NCI-H146 treated with DMSO at 0.1 percent for 48 hours (cell line): Measurements from ENCODE around the gene C2CD4C.
"Not testable (repeated sequence)": the region's sequence is repeated elsewhere in the genome, so short reads cannot be mapped to it uniquely, and the experiment has no call there.

Source experiments
- DNase-seq: peaks from one replicate; lab custom pipeline; 2025; ENCODE audit not compliant: unreplicated experiment; lab: John Stamatoyannopoulos, UW

Gene C2CD4C, protein sequence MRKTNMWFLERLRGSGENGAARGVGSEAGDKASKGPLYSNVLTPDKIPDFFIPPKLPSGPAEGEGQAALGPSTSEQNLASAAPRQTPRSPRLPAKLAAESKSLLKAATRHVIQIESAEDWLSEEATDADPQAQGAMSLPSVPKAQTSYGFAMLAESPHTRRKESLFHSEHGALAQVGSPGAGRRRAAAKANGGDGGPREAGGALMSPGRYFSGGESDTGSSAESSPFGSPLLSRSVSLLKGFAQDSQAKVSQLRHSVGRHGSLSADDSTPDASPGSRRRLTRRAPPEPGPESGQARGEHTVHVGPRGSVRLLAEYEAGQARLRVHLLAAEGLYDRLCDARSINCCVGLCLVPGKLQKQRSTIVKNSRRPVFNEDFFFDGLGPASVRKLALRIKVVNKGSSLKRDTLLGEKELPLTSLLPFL

DNA sequence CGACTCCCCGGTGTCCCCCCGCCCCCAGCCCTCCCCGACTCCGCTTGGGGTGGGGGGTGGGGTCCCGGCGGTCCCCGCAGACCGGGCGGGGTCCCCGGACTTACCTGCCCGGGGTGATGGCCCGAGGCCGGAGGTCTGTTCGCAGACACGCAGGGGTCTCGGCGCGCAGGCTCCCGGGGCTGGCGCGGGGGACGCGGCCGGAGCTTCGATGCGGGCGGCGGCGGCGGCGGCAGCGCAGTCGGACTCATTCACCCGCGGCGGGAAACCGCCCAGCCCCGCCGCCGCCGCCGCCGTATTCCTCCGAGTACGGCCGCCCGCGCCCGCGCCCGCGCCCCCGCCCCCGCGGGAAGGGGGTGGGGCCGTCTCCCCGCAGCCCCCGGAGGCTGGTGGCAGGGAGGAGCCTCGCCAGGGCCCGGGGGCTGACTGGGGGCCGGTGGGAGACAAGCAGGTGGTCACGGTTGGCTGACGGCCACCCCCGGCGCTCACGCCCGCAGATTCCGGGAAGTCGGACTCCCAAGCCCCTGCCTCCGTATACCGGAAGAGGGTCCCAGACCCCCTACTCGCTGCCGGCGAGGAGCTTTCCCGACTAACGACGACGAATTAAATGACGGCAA is at the start of gene C2CD4C:
Gene C2CD4C (minus strand): TSS at position 246 of the 614 bp plus-strand sequence. CDS start 786 bp downstream, outside the sequence.
- DNase-seq = no peak

DNA sequence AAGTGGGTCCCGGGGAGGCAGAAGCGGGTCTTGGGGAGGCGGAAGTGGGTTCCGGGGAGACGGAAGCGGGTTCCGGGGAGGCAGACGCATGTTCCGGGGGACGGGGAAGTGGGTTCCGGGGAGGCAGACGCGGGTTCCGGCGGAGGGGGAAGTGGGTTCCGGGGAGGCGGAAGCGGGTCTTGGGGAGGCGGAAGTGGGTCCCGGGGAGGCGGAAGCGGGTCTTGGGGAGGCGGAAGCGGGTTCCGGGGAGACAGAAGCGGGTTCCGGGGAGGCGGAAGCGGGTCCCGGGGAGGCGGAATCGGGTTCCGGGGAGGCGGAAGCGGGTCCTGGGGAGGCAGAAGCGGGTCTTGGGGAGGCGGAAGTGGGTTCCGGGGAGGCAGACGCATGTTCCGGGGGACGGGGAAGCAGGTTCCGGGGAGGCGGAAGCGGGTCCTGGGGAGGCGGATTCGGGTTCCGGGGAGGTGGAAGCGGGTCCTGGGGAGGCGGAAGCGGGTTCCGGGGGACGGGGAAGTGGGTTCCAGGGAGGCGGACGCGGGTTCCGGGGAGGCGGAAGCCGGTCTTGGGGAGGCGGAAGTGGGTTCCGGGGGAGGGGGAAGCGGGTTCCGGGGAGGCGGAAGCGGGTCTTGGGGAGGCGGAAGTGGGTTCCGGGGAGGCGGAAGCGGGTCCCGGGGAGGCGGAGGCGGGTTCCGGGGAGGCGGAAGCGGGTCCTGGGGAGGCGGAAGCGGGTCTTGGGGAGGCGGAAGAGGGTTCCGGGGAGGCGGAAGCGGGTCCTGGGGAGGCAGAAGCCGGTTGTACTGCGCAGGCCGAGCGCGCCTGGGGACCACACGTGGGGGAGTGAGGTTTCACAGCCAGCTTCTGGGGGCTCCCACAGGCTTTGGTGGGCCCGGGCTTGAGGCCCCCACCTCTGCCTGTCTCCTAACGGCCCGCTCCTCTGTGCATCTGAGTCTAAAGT is 49.4 kb upstream of the C2CD4C start:
- no peak for DNase-seq

DNA sequence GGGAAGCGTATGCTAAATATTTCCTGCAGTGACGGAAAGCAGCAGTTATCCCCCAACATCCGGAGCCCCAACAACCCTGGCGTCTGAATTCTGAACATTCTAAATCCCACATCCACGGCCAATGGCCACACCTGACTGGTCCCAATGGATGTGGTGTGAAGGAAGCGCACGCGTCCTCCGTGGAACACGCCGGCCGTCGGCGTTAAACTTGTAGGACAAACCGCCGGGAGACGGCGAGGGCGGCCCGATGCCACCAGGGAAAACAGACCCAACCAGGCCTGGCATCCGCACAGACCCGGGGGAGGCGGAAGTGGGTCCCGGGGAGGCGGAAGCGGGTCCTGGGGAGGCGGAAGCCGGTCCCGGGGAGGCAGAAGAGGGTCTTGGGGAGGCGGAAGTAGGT is 48.7 kb upstream of the C2CD4C start:
- no peak for DNase-seq

DNA sequence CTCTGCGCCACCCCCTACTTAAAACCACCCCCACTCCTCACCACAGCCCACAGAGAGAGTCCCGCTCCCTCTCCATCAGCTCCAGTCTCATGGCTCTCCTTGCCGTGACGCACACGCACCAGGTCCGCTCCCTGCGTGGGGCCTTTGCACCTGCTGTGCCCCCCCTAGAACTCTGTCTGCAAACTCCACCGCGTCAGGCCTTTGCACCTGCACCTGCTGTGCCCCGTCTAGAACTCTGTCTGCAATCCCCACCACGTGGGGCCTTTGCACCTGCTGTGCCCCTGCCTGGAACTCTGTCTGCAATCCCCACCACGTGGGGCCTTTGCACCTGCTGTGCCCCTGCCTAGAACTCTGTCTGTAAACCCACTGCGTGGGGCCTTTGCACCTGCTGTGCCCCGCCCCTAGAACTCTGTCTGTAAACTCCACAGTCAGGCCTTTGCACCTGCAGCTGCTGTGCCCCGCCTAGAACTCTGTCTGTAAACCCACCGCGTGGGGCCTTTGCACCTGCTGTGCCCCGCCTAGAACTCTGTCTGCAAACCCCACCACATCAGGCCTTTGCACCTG is 47.7 kb upstream of the C2CD4C start:
- no peak for DNase-seq

DNA sequence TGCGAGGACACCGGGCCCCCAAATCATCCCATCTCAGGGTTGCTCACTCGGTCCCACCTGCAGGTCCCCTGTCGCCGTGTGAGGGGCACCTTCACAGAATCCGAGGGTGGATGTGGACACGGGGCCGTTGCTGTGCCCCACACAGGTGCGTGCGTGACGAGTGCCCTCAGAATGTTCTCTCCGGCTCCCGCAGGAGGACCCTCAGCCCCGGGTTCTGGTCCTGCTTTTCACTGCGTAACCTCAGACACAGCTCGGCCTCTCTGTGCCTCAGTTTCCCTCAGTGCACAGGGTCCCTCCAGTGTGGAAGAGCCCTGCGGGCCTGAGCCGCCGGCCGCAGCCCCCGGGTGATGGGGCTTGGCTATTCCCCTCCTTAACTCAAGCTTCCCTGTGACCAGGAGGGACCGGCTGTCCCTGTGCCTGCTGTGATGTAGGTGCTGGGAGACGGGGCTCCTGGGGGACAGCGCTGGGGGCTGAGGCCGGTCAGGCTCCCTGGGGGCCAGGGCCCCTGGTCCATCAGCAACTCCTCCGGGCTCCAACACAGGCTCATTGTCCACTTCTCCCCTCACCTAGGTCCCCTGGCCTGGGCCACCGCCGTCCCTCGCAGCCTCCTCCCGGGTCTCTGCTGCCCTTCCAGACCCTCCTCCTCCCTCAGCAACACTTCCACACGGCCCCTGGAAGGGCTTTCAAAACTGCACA is 47.1 kb upstream of the C2CD4C start:
- no peak for DNase-seq

DNA sequence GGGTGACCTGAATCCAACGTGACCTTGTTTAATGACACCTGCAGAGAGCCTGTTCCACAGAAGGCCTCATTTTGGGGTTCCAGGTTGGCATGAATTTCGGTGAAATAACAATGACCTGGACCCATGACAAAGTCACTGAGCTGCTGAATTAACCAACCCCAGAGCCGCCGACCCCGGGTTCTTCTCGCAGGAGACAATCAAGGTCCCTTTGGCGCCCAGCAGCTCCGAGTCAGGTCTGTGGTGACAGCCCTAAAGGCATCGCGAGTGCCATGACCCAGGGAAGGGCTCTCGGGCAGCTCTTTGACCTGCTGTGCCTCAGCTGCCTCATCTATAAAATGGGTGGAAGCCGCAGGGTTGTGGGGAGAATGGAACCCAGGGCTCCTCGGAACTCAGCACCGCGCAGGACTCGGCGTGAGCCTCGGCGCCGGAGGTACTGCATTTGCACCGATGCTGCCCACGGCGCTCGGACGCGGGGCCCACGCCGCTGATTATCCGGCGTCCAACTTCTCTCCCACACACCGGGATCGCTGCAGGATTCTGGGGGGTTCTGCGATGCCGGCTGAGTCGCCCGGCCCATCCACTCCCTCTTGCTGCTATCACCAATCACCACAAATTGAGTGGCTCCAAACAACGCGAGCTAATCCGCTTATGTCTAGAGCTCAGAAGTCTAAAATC is 46.2 kb upstream of the C2CD4C start:
- no peak for DNase-seq

DNA sequence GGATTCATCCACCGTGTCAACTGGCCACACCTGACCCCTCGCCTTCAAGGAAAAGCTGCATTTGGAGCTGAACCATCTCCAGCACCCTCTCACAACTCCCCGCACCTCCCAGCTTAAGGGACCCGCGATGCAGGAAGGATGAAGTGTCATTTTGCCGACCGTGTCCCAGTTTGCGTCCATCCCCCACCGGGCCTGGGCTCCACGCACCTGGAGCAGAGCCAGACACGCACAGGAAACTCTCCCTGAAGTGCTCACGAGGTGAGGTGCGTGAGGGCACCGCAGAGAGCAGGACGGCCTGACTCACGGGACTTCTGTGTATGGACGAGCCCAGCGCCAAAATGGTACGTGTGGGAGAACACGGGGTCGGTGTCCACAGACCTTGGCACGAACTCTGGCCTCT is 44.7 kb upstream of the C2CD4C start:
- DNase-seq = no peak

DNA sequence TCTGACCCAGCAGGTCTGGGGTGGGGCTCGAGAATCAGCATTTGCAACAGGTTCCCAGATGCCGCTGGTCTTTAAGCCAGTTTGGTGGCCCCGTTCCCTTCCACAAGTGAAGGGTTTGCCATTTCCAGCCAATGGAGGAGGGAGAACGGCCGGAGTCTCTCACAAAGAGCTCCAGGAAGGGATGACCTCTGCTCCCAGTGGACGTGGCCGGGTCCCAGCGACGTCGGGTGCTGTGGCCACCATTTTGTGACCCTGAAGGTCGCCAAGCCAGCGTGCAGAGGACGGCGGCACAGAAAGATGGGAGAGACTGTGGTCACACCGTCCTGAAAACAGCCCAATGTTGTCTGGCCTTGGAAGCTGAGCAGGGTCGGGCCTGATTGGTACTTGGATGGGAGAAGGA is 43.9 kb upstream of the C2CD4C start:
- no peak for DNase-seq

DNA sequence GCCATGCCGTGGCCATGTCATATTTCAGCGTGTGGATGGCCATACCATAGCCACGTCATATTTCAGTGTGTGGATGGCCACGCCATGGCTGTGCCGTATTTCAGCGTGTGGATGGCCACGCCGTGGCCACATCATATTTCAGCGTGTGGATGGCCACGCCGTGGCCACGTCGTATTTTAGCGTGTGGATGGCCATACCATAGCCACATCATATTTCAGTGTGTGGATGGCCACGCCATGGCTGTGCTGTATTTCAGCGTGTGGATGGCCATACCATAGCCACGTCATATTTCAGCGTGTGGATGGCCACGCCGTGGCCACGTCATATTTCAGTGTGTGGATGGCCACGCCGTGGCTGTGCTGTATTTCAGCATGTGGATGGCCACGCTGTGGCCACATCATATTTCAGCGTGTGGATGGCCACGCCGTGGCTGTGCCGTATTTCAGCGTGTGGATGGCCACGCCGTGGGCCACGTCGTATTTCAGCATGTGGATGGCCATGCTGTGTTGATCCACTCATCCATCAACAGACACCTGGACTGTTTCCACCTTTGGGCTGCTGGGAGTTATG is 42.0 kb upstream of the C2CD4C start:
- DNase-seq = not testable (repeated sequence)

DNA sequence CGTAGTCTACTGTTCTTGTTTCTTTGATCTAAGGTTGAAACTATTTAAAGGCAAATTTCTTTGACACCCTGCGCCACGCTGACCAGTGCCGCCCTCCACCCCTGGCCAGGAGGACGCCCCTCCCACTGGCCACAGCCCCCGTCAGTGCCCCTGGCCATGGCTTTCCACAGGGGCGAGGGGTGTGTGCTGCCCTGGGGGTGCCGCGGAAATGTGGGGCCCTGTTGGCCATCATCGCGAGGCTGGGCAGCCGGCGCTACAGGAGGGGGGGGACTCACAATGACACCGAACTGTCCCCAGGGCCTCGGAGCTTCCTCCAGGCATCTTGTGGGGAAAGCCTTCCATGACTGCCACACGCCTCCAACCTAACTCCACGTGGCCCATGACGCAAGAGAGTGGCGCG is 41.0 kb upstream of the C2CD4C start:
- no peak for DNase-seq

DNA sequence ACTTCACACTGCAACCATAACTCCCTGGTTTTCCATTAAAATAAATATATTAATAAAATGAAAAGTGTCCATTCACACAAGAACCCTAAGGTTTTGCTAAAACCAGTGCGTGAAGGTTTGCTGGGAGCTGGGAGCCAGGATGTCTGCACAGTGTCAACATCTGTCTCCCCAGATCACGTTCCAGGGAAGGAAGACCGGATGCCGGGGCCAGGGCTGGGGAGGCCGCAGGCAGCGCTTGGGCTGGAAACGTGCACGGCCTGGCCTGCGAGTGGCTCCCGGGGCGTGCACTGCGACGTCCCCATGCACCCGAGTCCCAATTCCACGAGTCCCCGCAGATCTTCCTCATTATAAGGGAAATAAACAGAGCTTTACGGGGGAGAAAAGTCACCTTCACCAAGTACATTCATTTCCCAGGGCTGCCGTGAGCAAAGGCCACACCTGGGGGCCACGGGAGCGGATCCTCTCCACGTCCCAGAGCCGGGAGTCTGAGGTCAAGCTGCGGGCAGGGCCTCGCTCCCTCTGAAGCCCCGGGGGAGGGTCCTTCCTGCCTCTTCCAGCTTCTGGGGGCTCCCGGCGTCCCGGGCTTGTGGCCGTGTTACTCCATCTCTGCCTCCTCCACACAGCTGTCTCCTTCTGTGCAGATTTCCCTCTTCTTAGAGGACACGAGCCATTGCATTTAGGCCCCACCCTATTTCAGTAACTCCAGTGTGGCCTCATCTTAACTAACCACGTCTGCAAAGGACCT is 39.0 kb upstream of the C2CD4C start:
- DNase-seq = no peak

DNA sequence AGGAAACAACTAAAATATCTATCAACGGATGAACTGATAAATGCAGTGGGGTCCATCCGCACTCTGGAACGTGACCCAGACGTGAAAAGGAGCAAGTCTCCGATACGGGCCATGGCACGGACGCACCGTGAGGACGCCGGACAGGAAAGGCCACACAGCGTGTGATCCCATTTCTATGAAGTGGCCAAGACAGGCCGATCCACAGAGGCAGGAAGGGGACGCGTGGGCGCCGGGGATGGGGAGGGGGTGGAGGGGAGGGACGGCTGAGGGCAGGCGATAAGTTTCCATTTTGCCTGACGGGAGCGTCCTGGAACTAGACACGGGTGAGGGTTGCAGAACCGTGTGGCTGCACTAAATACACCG is 38.1 kb upstream of the C2CD4C start:
- DNase-seq = no peak

DNA sequence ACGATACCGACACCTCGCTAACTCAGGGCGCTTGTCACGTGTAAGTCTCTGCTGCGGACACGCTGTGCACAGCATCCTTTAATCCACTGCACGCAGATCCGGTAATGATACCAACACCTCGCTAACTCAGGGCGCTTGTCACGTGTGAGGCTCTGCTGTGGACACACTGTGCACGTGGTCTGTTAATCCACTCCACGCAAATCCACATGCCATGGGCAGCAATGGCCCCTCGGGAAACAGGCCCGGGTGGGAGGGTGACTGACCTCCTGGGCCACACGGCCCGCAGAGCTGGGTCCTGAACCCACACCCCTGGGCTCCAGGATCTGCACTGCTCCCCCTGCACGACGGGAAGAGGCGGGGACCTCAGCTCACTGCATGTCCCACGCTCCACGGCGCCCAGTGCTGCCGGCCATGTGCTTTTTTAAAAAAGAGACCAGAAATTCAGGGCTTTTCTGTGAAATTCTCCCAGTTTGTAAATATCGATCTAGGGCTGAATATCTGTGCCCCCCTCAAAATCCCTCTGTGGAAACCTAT is 35.8 kb upstream of the C2CD4C start:
- no peak for DNase-seq

DNA sequence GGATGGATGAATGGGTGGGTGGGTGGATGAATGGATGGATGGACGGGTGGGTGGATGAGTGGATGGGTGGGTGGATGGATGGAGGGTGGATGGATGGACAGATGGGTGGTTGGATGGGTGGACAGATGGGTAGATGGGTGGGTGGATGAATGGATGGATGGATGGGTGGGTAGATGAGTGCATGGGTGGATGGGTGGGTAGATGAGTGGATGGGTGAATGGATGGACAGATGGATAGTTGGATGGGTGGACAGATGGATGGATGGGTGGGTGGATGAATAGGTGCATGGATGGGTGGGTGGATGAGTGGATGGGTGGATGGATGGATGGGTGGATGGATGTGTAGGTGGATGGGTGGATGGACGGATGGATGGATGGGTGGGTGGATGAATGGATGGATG is 34.1 kb upstream of the C2CD4C start:
- DNase-seq = no peak

DNA sequence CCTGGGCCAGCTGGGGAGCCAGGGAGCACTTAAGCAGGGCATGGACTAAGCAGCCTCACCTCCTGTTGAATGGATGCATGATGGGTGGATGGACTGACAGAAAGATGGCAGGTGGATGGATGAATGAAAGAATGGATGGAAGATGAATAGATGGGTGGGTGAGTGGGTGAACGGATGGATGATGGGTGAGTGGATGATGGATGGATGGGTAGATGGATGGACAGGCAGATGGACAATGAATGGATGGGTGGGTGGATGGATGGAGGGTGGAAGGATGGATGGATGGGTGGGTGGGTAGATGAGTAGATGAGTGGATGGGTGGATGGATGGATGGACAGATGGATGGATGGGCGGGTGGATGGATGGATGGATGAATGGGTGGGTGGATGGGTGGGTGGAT is 33.1 kb upstream of the C2CD4C start:
- no peak for DNase-seq

DNA sequence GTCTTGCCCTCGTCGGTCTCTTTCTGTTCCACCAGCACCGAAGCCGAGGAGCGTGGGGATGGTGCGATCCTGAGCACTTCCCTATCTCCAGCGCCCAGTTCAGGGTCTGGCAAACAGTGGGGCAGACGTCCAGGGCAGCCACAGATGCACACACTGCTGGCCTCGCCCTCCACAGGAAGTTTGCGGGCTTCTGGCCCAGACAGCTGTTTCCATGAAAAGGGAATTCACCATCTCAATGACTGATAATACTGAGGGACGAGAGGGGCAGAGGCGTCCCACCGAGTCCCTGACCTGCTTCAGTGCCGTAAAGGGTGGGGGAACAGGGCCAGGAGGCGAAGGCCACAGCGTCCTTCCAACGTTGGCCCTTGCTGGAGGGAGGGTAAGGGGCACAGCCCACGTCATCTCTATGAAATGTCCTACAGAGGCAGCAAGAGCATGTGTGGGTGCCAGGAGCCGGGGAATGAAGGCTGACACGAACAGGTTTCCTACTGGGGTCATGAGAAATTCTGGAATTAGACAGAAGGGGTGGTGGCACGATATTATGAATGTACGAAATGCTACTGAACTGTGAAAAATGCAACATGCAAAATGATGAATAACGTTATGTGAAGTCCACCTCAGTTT is 32.4 kb upstream of the C2CD4C start:
- DNase-seq = no peak

DNA sequence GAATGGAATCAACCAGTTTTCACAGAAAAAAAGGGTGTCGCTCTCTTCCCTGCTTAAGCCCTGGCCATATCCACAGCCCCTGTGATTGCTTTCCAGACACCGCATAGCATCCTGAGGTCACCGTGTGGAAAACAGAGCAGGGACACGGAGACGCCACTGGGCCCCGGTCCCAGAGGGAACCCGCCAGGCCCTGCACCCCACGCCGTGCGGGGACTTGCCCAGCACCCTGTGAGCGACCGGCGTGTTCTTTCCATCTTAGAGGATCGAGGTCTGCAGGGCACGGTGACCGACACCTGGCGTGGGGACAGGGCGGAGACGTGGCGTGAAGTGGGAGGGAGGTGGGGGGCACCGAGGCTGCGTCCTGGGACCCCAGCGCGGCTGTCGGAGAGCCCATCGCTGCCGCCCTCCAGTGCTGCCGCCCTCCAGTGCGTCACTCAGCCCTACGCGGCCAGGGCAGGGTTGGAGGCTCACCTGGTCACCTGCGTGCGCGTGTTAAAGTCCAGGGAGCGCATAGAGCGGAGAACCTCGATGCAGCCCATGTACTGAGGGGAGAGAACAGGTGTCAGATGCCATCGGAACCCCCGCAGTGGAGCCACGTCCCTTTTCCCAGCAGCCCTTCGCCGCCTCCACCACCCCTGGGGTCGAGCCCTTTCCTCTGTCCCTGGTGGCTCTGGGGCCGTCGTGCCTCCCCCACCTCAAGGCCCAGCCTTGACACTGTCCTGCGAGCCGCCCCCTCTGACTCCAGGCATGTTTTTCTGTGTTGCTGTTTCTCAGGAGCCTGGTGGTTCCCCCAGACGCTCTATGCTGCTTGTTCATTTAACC is 31.7 kb upstream of the C2CD4C start:
- no peak for DNase-seq
